Ishikawa (cell line): Measurements from ENCODE around the gene RBM19.

Experiments
- CEBPB ChIP-seq: IDR thresholded peaks from 2 replicates; pipeline ENCODE4 v1.6.1; 2012
- CREB1 ChIP-seq: IDR thresholded peaks from 2 replicates; pipeline ENCODE4 v1.6.1; 2012; ENCODE audit warnings: low read depth
- EGR1 ChIP-seq: IDR thresholded peaks from 2 replicates; pipeline ENCODE4 v1.6.1; 2012
- EP300 ChIP-seq: IDR thresholded peaks from 2 replicates; pipeline ENCODE4 v1.6.1; 2012; ENCODE audit warnings: borderline replicate concordance
- FOXM1 ChIP-seq: IDR thresholded peaks from 2 replicates; pipeline ENCODE4 v1.6.1; 2012; ENCODE audit warnings: low read depth, borderline replicate concordance
- MAX ChIP-seq: IDR thresholded peaks from 2 replicates; pipeline ENCODE4 v1.6.1; 2012
- NFIC ChIP-seq: IDR thresholded peaks from 2 replicates; pipeline ENCODE4 v1.6.1; 2012
- RAD21 ChIP-seq: IDR thresholded peaks from 2 replicates; pipeline ENCODE4 v1.6.1; 2012; ENCODE audit warnings: low read depth
- REST ChIP-seq: IDR thresholded peaks from 2 replicates; pipeline ENCODE4 v1.6.1; 2012; ENCODE audit warnings: low read depth, mild to moderate bottlenecking
- TAF1 ChIP-seq: IDR thresholded peaks from 2 replicates; pipeline ENCODE4 v1.6.1; 2012; ENCODE audit warnings: low read depth, mild to moderate bottlenecking
- TCF12 ChIP-seq: IDR thresholded peaks from 2 replicates; pipeline ENCODE4 v1.6.1; 2012; ENCODE audit warnings: low read depth
- TEAD4 ChIP-seq: IDR thresholded peaks from 2 replicates; pipeline ENCODE4 v1.6.1; 2012
- USF1 ChIP-seq: IDR thresholded peaks from 2 replicates; pipeline ENCODE4 v1.6.1; 2012
- YY1 ChIP-seq: IDR thresholded peaks from 2 replicates; pipeline ENCODE4 v1.6.1; 2012; ENCODE audit warnings: low read depth
- ZBTB7A ChIP-seq: IDR thresholded peaks from 2 replicates; pipeline ENCODE4 v1.6.1; 2012; ENCODE audit warnings: low read depth

Gene RBM19

GRCh38 chr12:113854385-113855142, 111.6 kb downstream of the RBM19 start:
- TF ChIP-seq EGR1 = no peak
- TF ChIP-seq REST = no peak
- no peak for TF ChIP-seq NFIC
- TF ChIP-seq TCF12 = no peak
- no peak for TF ChIP-seq FOXM1
- no peak for TF ChIP-seq CEBPB
- TF ChIP-seq ZBTB7A = no peak

- TF ChIP-seq EP300 = no peak
- no peak for TF ChIP-seq USF1
- no peak for TF ChIP-seq FOXM1
- TF ChIP-seq TAF1 = no peak
- TF ChIP-seq TEAD4 = no peak
- no peak for TF ChIP-seq MAX
- TF ChIP-seq YY1 = no peak
- TF ChIP-seq ZBTB7A = no peak
- TF ChIP-seq RAD21 = no peak
- no peak for TF ChIP-seq CREB1
- no peak for TF ChIP-seq TCF12
- TF ChIP-seq REST = no peak
- TF ChIP-seq NFIC = no peak
- TF ChIP-seq CEBPB = no peak
- TF ChIP-seq EGR1 = no peak
These were observed 112.6 kb downstream of the RBM19 start for GRCh38 chr12:113853491-113853890.

- TF ChIP-seq TEAD4 = no peak
- TF ChIP-seq RAD21 = no peak
- no peak for TF ChIP-seq REST
- TF ChIP-seq YY1 = no peak
- TF ChIP-seq EGR1 = no peak
- TF ChIP-seq CREB1 = no peak
- TF ChIP-seq TCF12 = no peak
- no peak for TF ChIP-seq EP300
- no peak for TF ChIP-seq CEBPB
- TF ChIP-seq TAF1 = no peak
- no peak for TF ChIP-seq FOXM1
These were observed 113.2 kb downstream of the RBM19 start for GRCh38 chr12:113852695-113853490.

- TF ChIP-seq MAX (no peak), RAD21 (no peak), TCF12 (no peak), ZBTB7A (no peak)
These were observed 113.9 kb downstream of the RBM19 start for GRCh38 chr12:113852264-113852663.
